ENCODE measurements around the gene ALB.

The ALB gene

GRCh38 chr4:73439445-73439844, 35.4 kb downstream of the ALB start:
- TF ChIP-seq ZFX (IDR thresholded peaks at IDR 0.05; ENCODE audit: borderline replicate concordance) = no peak
- no peak for TF ChIP-seq CTCF (IDR thresholded peaks at IDR 0.05)

GRCh38 chr4:73439991-73440390, 35.9 kb downstream of the ALB start:
- TF ChIP-seq CTCF (IDR thresholded peaks at IDR 0.05) (no peak), ZFX (IDR thresholded peaks at IDR 0.05; ENCODE audit: borderline replicate concordance) (no peak)

More at GRCh38 chr4:73439445-73439844, 35.4 kb downstream of the ALB start:
- H3K27ac ChIP-seq = no peak overlapping the region

GRCh38 chr4:73440653-73441052, 36.6 kb downstream of the ALB start:
- TF ChIP-seq CTCF (IDR thresholded peaks at IDR 0.05) (no peak), ZFX (IDR thresholded peaks at IDR 0.05; ENCODE audit: borderline replicate concordance) (no peak)
- H3K27ac ChIP-seq = no peak overlapping the region

More at GRCh38 chr4:73439991-73440390, 35.9 kb downstream of the ALB start:
- H3K27ac ChIP-seq = no peak overlapping the region

DNA sequence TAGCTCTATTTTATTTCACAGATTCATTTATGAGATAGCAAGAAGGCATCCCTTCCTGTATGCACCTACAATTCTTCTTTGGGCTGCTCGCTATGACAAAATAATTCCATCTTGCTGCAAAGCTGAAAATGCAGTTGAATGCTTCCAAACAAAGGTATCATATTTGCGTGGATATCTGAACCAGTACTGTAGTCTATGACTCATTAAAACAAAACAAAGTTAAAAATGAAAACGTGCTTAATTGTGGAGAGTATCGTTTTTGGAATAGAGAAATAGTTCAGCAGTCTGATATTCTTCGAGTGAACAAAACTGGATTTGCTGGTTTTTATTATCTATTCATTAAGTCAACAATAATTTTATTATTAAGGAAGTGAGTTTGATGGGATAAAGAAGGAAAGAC, 38.2 kb downstream of the ALB start:
- TF ChIP-seq CTCF (IDR thresholded peaks at IDR 0.05) = no peak
- no peak for TF ChIP-seq ZFX (IDR thresholded peaks at IDR 0.05; ENCODE audit: borderline replicate concordance)
- H3K27ac ChIP-seq = no peak overlapping the region

- no peak for TF ChIP-seq CTCF (IDR thresholded peaks at IDR 0.05)
- no peak for TF ChIP-seq ZFX (IDR thresholded peaks at IDR 0.05; ENCODE audit: borderline replicate concordance)
These were observed 39.1 kb downstream of the ALB start for GRCh38 chr4:73443224-73443623.

GRCh38 chr4:73445383-73446335, 41.6 kb downstream of the ALB start:
- TF ChIP-seq ZFX (IDR thresholded peaks at IDR 0.05; ENCODE audit: borderline replicate concordance) (no peak), CTCF (IDR thresholded peaks at IDR 0.05) (no peak)

More at GRCh38 chr4:73443224-73443623, 39.1 kb downstream of the ALB start:
- no peak overlapping the region for H3K27ac ChIP-seq

GRCh38 chr4:73446336-73446938, 42.4 kb downstream of the ALB start:
- H3K27ac ChIP-seq = no peak overlapping the region
- TF ChIP-seq ZFX (IDR thresholded peaks at IDR 0.05; ENCODE audit: borderline replicate concordance) (no peak), CTCF (IDR thresholded peaks at IDR 0.05) (peak; percentile 95)

More at GRCh38 chr4:73445383-73446335, 41.6 kb downstream of the ALB start:
- no peak overlapping the region for H3K27ac ChIP-seq
